ENCODE measurements around the gene ACOT9. TPM values are rescaled to one million over a fixed set of nuclear protein-coding genes. Genes with fewer than 3 reads are reported as not detected.

Gene ACOT9
- polyA plus RNA-seq, 1 donor from 2014 or later, result 3.1 TPM

Small RNA genes lying within 50 kb of the gene (small RNA-seq; reads per million reads assigned to genes)
- gene RF00019, result 0 to 1.2 (median 0) reads per million in 3 experiments

Other genes starting within 250 kb of the ACOT9 start
- 75.5 and 83.2 TPM in 2 replicates for gene PRDX4, start 75.8 kb downstream of the ACOT9 start, polyA plus RNA-seq
- 92.2 and 95.2 TPM in 2 replicates for gene SAT1, start 39.9 kb upstream of the ACOT9 start, polyA plus RNA-seq
- gene APOO, start 164.7 kb upstream of the ACOT9 start, polyA plus RNA-seq, result 32.7 and 42.5 TPM in 2 replicates
- 0.14 TPM in 1 of 2 replicates, not detected in the other for gene CXorf58, start 164.7 kb upstream of the ACOT9 start, polyA plus RNA-seq